Osteocyte (in vitro differentiated cells): ENCODE results near the gene CHST12. TPM values are rescaled to one million over a fixed set of nuclear protein-coding genes. Genes with fewer than 3 reads are reported as not detected.
A peak's percentile ranks its signal among the peaks of the same experiment; 100 is the strongest.
"Not testable (repeated sequence)": the region's sequence is repeated elsewhere in the genome, so short reads cannot be mapped to it uniquely, and the experiment has no call there.

Experiments used
- DNase-seq: peaks from one replicate; pipeline ENCODE4 v3.0.0; 2021; ENCODE audit warnings: mixed read lengths; ENCODE audit not compliant: unreplicated experiment; ENCODE audit errors: extremely low spot score
- H3K27ac Mint-ChIP-seq: one replicate; pipeline ENCODE4 v1.8.0; 2021; ENCODE audit warnings: mild to moderate bottlenecking, mixed read lengths; ENCODE audit not compliant: unreplicated experiment
- H3K27me3 Mint-ChIP-seq: one replicate; pipeline ENCODE4 v1.8.0; 2021; ENCODE audit warnings: mixed read lengths; ENCODE audit not compliant: unreplicated experiment
- H3K36me3 Mint-ChIP-seq: one replicate; pipeline ENCODE4 v1.8.0; 2021; ENCODE audit warnings: mixed read lengths; ENCODE audit not compliant: unreplicated experiment
- H3K4me1 Mint-ChIP-seq: one replicate; pipeline ENCODE4 v1.8.0; 2021; ENCODE audit warnings: mixed read lengths; ENCODE audit not compliant: unreplicated experiment
- H3K4me3 Mint-ChIP-seq: one replicate; pipeline ENCODE4 v1.8.0; 2021; ENCODE audit warnings: mild to moderate bottlenecking, moderate library complexity, mixed read lengths; ENCODE audit not compliant: unreplicated experiment
- H3K9me3 Mint-ChIP-seq: one replicate; pipeline ENCODE4 v1.8.0; 2021; ENCODE audit warnings: mixed read lengths; ENCODE audit not compliant: unreplicated experiment
- CTCF ChIP-seq: fragments of 200-600 bp; sonication (generic); IDR thresholded peaks from 2 replicates; pipeline ENCODE4 v1.5.0; 2021; ENCODE audit warnings: antibody characterized with exemption, mild to moderate bottlenecking, moderate library complexity
- total RNA-seq: library from RNA; stranded (reverse); gene quantifications from 2 replicates; pipeline ENCODE4 v1.2.1, GENCODE V29; 2021

The CHST12 gene
- total RNA-seq, 1 donor from 2014 or later, result 30.2 TPM

GRCh38 chr7:2411815-2412586 is 8.6 kb downstream of the CHST12 start:
- Mint-ChIP-seq H3K4me1 (peaks cover 41% of the 10 kb centered on the region), H3K27me3 (no peaks in the 10 kb centered on the region), H3K4me3 (no peak overlapping the region), H3K27ac (peak overlapping the region; percentile 82), H3K9me3 (no peaks in the 10 kb centered on the region), H3K36me3 (peaks cover 9% of the 10 kb centered on the region)
- no peak for DNase-seq
- no peak for TF ChIP-seq CTCF

- Mint-ChIP-seq H3K4me3 (peak overlapping the region; percentile 8), H3K9me3 (no peaks in the 10 kb centered on the region), H3K4me1 (peaks cover 44% of the 10 kb centered on the region), H3K27me3 (no peaks in the 10 kb centered on the region), H3K36me3 (peaks cover 9% of the 10 kb centered on the region), H3K27ac (peak overlapping the region; percentile 82)
- no peak for TF ChIP-seq CTCF
- no peak for DNase-seq
These were observed 9.3 kb downstream of the CHST12 start for GRCh38 chr7:2412587-2413201.

- Mint-ChIP-seq H3K27me3 (no peaks in the 10 kb centered on the region), H3K4me3 (no peak overlapping the region), H3K9me3 (no peaks in the 10 kb centered on the region), H3K36me3 (peaks cover 7% of the 10 kb centered on the region), H3K4me1 (peaks cover 45% of the 10 kb centered on the region), H3K27ac (no peak overlapping the region)
- DNase-seq, result no peak
- no peak for TF ChIP-seq CTCF
These were observed 12.7 kb downstream of the CHST12 start for GRCh38 chr7:2416063-2416462.

GRCh38 chr7:2416650-2417049 is 13.2 kb downstream of the CHST12 start:
- Mint-ChIP-seq H3K4me1 (peaks cover 43% of the 10 kb centered on the region), H3K9me3 (no peaks in the 10 kb centered on the region), H3K4me3 (no peak overlapping the region), H3K27ac (no peak overlapping the region), H3K36me3 (peaks cover 7% of the 10 kb centered on the region), H3K27me3 (no peaks in the 10 kb centered on the region)
- DNase-seq, result no peak
- TF ChIP-seq CTCF, result no peak

GRCh38 chr7:2417178-2417577 is 13.8 kb downstream of the CHST12 start:
- DNase-seq, H3K36me3 Mint-ChIP-seq, H3K27ac Mint-ChIP-seq, H3K27me3 Mint-ChIP-seq, H3K9me3 Mint-ChIP-seq, H3K4me3 Mint-ChIP-seq: not testable (repeated sequence)
- peaks cover 38% of the 10 kb centered on the region for H3K4me1 Mint-ChIP-seq
